Ovary (tissue), 9 donors: ENCODE data around the gene GGACT. TPM values are rescaled to one million over a fixed set of nuclear protein-coding genes. Genes with fewer than 3 reads are reported as not detected.

Experiments
- DNase-seq, 5 donors: peaks; one replicate each; pipeline ENCODE4 v3.0.0-alpha.2; 2019 to 2020
- H3K27ac ChIP-seq, 2 donors: fragments of 200-600 bp; one replicate each; pipeline versions ENCODE4 v1.5.1 to v1.8.0; 2019 to 2022
- H3K27me3 ChIP-seq: fragments of 200-600 bp; one replicate; pipeline ENCODE4 v1.8.0; 2022
- H3K36me3 ChIP-seq: fragments of 200-600 bp; sonication (generic); one replicate; pipeline ENCODE4 v1.5.1; 2019
- H3K4me1 ChIP-seq: one replicate; pipeline ENCODE4 v1.8.1; 2013; ENCODE audit warnings: mild to moderate bottlenecking, moderate library complexity; ENCODE audit not compliant: insufficient read depth
- H3K4me3 ChIP-seq: fragments of 200-600 bp; sonication (generic); one replicate; pipeline ENCODE4 v1.5.1; 2017
- H3K9me3 ChIP-seq, 2 donors: fragments of 200-600 bp in 1 of 2; sonication (generic) in 1 of 2; one replicate each; pipeline versions ENCODE4 v1.5.1 to v1.8.1; 2013 to 2019; ENCODE audit warnings: mild to moderate bottlenecking in 1 of 2, moderate library complexity in 1 of 2
- EP300 ChIP-seq: sonication (generic); formaldehyde crosslinking; IDR thresholded peaks from one replicate; pipeline ENCODE4 v1.6.1; 2017; ENCODE audit warnings: antibody characterized with exemption
- POLR2A ChIP-seq: fragments of 450-650 bp; IDR thresholded peaks from one replicate; pipeline ENCODE4 v1.6.1; 2017; ENCODE audit warnings: antibody characterized with exemption, mild to moderate bottlenecking, moderate library complexity
- WGBS, 3 donors: extraction: QIAGEN DNeasy Blood & Tissue Kit in 1 of 3; methylation state at CpG; one replicate each; pipeline versions ENCODE4 v1.1.5 to v1.1.7; 2013 to 2017; 5-methylcytosine and 5-hydroxymethylcytosine counted together
- intact Hi-C, 4 donors: fragments of 100-400 bp; cut with DNase I; formaldehyde crosslinking; loops; one replicate each; pipeline versions ENCODE4 v1.11.0 to v1.15.1; 2022 to 2023
- polyA plus RNA-seq, 2 donors: library from polyadenylated mRNA; stranded (reverse); fragments of 200-250 nt in 1 of 2; fragments of 350-450 nt in 1 of 2; fragmentation: Illumina TruSeq in 1 of 2; extraction: RNeasy Lipid Tissue Mini Kit (QIAGEN cat#74804) in 1 of 2; gene quantifications; one replicate each; pipeline ENCODE4 v1.2.3, GENCODE V29; 2013 to 2014
- total RNA-seq, 7 donors: library from RNA; depleted of rRNA in 2 of 7; stranded (reverse); fragments of >200 nt in 2 of 7; fragmentation: NEBNext Ultra II Directional in 3 of 7; extraction: Animal tissue kit (Norgen Biotek cat#: 25700) in 3 of 7; gene quantifications; one replicate each; pipeline versions ENCODE4 v1.1.0 to v1.2.4, GENCODE V29; 2016 to 2023
- TF ChIP-seq, protein P1 (sequence below), 3 donors: fragments of 450-650 bp in 2 of 3; fragments of 200-600 bp in 1 of 3; IDR thresholded peaks; one replicate each; pipeline versions ENCODE4 v1.5.1 to v1.8.0; 2016 to 2022; ENCODE audit warnings: antibody characterized with exemption in 3 of 3, mild to moderate bottlenecking in 1 of 3
- donor health status: DM: no; HTN: no; CAD: no; lungs with moderate emphysema.
- donor health status: DM: no; HTN: no; CAD: no.
- donor health status: Bipolar disorder and iron deficiency.
- donor health status: DM: yes; HTN: yes; CAD: no.
- donor health status: DM: no; HTN: no; CAD: no.
- donor health status: DM: yes; HTN: yes; CAD: no.

Gene GGACT
- total and polyA plus RNA-seq, 9 donors, result 1.8 to 7.4 (median 2.7) TPM

- whole genome bisulfite sequencing, 3 donors, result 78 to 86% (median 82%) methylated on average over 5 of the region's 5 CpGs
- Histone ChIP-seq H3K27me3 (no peaks in the 10 kb centered on the region), H3K9me3 (no peaks in the 10 kb centered on the region), H3K4me1 (no peaks in the 10 kb centered on the region), H3K36me3 (no peaks in the 10 kb centered on the region), H3K4me3 (no peak overlapping the region), H3K27ac (no peak overlapping the region)
- intact Hi-C loops, result no loop called here
- no peak for TF ChIP-seq EP300
- no peak for TF ChIP-seq POLR2A
- TF ChIP-seq, protein P1, sequence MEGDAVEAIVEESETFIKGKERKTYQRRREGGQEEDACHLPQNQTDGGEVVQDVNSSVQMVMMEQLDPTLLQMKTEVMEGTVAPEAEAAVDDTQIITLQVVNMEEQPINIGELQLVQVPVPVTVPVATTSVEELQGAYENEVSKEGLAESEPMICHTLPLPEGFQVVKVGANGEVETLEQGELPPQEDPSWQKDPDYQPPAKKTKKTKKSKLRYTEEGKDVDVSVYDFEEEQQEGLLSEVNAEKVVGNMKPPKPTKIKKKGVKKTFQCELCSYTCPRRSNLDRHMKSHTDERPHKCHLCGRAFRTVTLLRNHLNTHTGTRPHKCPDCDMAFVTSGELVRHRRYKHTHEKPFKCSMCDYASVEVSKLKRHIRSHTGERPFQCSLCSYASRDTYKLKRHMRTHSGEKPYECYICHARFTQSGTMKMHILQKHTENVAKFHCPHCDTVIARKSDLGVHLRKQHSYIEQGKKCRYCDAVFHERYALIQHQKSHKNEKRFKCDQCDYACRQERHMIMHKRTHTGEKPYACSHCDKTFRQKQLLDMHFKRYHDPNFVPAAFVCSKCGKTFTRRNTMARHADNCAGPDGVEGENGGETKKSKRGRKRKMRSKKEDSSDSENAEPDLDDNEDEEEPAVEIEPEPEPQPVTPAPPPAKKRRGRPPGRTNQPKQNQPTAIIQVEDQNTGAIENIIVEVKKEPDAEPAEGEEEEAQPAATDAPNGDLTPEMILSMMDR (IDR thresholded peaks at IDR 0.05), result no peak
- no peak for DNase-seq
These were observed 24.4 kb upstream of the GGACT start for GRCh38 chr13:100613031-100613430.

- Histone ChIP-seq H3K36me3 (no peaks in the 10 kb centered on the region), H3K4me3 (no peak overlapping the region), H3K27me3 (no peaks in the 10 kb centered on the region), H3K27ac (no peak overlapping the region), H3K9me3 (no peaks in the 10 kb centered on the region), H3K4me1 (no peaks in the 10 kb centered on the region)
- intact Hi-C loops, result no loop called here
- TF ChIP-seq POLR2A (no peak), EP300 (no peak)
- TF ChIP-seq, protein P1 (IDR thresholded peaks at IDR 0.05), result no peak
- DNase-seq, result no peak
- 68 to 71% (median 68%) methylated on average over 9 of the region's 9 CpGs for WGBS, 3 donors
These were observed 23.3 kb upstream of the GGACT start for GRCh38 chr13:100611678-100612492.

DNA sequence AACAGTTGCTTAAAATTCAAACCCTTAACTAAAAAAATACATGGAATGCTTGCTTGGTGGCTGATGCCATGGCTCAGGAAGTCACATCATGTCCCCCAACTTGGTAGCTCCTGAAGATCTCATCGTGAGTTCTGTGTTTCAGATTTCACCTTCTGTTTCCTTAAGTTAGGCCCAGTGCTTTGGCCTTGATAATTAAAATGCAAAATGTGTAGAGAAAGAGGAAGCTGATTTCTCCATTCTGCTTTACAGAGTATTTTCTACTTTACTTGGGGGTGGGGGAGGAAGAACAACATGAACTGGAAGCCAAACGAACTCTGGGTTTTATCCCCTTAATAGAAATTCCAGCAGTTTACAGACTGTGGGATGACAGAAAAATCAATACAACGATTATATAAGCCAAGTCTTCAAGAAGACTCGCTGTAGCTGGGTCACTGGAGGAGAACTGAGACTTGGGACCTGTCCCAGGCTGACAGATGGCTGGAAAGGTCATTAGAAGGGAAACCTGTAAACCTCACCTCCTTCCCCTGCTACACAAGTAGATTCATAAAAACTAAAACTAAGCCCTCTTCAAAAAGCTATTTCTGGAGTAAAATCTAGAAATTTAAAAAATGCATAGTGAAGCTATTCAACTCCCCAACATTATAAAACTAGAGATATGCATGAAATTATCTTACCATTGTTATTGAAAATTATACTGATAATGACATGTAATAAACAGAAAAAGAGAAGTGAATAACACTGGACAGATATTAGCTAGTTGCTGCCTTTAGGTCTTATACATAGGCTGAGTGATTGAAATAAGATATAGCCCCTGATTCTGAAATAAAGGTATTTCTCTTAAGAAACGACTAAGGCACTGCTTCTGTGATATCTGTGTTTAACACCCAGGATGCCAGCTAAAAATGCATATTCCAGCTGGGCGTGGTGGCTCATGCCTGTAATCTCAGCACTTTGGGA, 22.1 kb upstream of the GGACT start:
- TF ChIP-seq, protein P1 (IDR thresholded peaks at IDR 0.05), result no peak
- TF ChIP-seq EP300 (no peak), POLR2A (no peak)

GRCh38 chr13:100608906-100609305, 20.3 kb upstream of the GGACT start:
- intact Hi-C loops, result no loop called here
- DNase-seq, result no peak
- H3K27me3 ChIP-seq, result no peaks in the 10 kb centered on the region

More for the DNA sequence above, 22.1 kb upstream of the GGACT start:
- Histone ChIP-seq H3K36me3 (no peaks in the 10 kb centered on the region), H3K27ac (no peak overlapping the region), H3K4me1 (no peaks in the 10 kb centered on the region), H3K27me3 (no peaks in the 10 kb centered on the region), H3K9me3 (no peaks in the 10 kb centered on the region), H3K4me3 (no peak overlapping the region)
- intact Hi-C loops, result no loop called here
- DNase-seq, result no peak
- WGBS, 3 donors, result 24 to 44% (median 32%) methylated on average over 6 of the region's 6 CpGs

More at GRCh38 chr13:100608906-100609305, 20.3 kb upstream of the GGACT start:
- no peaks in the 10 kb centered on the region for H3K4me1 ChIP-seq
- H3K27ac ChIP-seq, result no peak overlapping the region
- no peaks in the 10 kb centered on the region for H3K9me3 ChIP-seq
- H3K4me3 ChIP-seq, result no peak overlapping the region
- H3K36me3 ChIP-seq, result no peaks in the 10 kb centered on the region
- WGBS, 3 donors, result 88 to 94% (median 93%) methylated on average over 6 of the region's 6 CpGs
- TF ChIP-seq, protein P1 (IDR thresholded peaks at IDR 0.05), result no peak
- TF ChIP-seq EP300, result no peak
- TF ChIP-seq POLR2A, result no peak
